ENCODE data around the gene ACOX2.

ACOX2 gene

DNA sequence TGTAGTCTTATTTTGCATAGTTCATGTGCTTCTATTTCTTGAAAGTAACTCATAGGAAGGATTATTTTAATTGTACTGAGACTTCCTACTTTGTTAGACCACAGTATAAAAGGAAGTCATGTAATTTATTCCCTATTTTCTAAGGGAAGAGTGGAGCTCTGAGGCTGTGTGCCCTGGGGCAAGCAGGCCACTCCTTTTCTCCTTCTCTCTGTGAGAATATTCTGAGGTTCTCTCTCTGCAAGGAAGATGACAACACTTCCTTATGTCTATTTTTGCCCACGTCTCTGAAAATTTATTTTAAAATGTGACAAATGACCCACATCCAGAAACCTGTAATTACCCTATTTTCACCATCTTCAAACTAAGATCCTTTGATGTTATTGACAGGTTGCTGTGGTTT is 34.1 kb downstream of the ACOX2 start:
- DNase-seq = no peak

- peak in 1 of 2 experiments; percentile 18 for DNase-seq
Measured at GRCh38 chr3:58497097-58497496, 39.9 kb downstream of the ACOX2 start.

DNA sequence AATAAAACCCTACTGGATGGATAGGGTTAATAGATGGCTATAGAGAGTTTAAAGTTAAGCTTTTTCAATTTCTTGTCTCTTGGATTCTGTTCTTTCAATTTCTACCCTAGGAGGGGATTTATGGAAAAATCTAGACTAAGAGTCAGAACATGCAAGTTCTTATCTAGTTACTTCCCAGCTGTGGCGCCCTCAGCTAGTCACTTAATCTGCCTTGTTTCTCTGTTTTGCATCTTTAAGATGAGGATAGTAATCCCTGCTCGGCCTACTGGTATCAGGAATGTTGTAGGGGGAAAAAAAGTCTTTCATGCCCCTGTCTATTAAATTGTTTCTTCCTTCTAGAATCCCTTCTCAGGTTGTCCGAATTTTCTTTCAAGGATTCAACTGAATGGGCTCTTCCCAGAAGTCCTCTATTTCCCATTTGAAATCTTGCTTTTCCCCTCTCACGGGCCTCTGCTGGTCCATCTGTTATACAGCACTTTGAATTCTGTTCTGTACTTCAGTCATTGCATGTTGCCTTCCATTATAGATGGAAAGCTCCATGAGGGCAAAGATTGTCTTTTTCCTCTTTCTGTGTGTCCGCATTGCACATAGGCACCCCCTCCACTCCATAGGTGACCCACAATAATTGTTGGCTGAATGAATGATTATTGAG is 40.7 kb downstream of the ACOX2 start:
- no peak for DNase-seq

GRCh38 chr3:58495101-58495500 is 41.9 kb downstream of the ACOX2 start:
- no peak for DNase-seq

DNA sequence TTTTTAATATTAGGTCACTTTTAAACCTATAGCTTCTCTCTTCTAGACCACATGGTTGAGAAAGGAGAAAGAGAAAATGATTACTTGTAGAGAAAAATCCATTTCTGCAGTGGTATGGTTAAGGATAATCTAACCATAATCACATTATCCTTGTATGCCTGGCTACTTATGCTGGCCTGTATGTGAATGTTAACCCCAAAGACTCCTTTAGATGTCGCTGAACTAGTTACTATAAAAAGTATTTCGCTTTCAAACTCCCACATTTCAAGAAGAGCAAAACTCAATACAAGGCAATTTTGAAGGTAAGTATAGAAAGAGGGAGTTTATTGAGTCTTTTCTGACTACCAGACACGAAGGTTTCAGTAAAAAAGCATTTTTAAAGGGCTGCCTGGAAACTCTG is 42.9 kb downstream of the ACOX2 start:
- no peak for DNase-seq

DNA sequence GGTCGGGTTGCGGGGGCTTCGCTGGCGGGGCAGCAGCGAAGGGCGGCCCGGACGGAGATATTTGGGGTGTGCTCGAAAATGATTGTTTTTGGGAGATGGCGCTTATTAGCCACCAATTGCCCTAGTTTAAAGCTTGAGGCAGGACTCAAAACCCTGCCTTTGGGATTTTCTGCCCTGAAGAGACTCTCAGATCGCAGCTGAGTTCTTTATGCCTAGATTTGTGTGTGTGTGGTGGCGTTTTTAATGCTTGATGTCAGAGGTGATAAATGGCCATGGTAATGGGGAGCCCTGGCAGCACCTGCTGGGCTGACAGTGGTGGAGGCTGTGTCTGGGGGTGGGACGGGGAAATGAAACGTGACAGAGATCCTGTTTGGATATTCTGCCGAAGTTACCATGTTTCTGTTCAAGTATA is 44.5 kb downstream of the ACOX2 start:
- peak; percentile 3 to 46 for DNase-seq

DNA sequence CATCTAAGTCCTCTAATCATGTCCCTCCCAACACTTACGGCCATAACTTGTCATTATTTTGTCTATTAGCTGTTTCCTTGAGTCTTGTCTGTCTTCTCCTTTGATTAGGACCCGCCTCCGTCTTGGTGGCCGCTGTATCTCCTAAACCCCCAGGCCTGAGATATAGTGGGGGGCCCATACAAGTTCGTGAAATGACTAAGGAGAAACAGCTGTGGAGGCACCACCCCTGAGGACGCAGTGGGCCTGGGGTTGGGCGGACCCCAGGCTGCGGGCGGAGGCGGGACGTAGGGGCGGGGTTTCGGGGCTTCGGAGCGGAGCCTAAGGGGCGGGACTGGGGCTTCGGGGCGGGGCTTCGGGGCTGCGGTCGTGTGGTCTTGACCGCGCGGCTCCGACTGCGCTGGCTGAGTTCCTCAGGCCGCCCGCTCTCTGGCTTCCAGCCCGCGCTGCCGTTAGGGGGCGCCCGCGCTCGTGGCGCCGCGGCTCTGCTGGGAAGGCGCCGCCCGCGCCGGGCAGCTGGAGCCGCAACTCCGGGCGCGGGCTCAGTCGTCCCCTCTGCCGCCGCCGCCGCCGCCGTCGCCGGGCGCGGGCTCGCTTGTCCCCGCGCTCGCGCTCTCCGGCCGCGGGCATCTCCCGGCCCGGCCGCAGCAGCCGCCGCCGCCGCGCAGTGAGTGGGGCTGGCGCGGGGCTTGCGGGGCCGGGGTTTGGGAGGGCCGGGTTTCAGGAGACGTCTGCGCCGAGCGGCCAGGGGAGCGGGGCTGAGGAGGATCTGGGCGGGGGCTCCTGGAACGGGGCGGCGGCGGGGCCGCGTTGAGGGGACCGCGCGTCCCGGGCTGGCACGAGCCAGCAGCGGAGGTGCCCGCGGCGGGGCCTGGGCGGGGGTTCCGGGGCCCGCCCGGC is 45.2 kb downstream of the ACOX2 start, which contains the start of gene KCTD6:
KCTD6 (plus strand) TSS at position 591 of the 897 bp plus-strand sequence. CDS start 6,660 bp downstream, outside the sequence.
- peak; percentile 71 to 87 for DNase-seq

GRCh38 chr3:58490860-58491501 is 46.0 kb downstream of the ACOX2 start:
- no peak for DNase-seq

GRCh38 chr3:58488967-58489366 is 48.0 kb downstream of the ACOX2 start:
- no peak for DNase-seq

DNA sequence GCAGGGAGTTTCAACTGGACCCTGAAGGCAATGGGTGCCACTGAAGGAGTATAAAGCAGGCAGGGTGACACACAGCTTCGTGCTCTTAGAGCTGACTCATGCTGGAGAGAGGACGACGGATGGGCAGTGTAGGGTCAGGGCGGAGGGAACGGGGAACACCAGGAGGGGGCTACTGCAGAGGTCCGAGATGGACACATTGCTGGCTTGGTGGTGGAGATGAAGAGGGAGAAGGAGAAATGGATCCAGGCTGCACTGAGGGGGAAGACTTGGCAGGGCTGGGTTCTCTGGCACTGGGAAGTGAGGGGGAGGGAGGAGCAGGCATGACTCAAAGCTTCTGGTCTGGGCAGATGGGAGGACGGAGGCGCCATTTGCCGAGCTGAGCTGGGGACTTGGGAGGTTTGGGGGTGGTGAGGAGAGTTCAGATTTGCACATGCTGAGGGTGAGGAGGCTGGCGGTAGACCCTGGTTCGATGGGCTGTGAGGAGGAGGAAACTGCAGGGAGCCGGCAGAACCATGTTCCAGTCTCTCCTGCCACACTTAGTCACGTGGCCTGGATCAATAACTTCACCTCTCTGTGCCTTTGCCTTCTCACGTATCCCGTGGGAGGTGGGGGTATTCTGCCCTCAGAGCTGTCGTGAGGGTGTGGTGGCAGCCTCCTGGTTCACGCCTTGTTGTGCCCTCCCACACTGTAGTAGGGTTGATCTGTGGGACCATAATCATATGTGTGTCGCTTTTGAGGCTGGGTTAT is 49.7 kb downstream of the ACOX2 start:
- no peak for DNase-seq

GRCh38 chr3:58485801-58486435 is 51.1 kb downstream of the ACOX2 start:
- DNase-seq = no peak

- no peak for DNase-seq
Measured at GRCh38 chr3:58484722-58485069, 52.3 kb downstream of the ACOX2 start.

DNA sequence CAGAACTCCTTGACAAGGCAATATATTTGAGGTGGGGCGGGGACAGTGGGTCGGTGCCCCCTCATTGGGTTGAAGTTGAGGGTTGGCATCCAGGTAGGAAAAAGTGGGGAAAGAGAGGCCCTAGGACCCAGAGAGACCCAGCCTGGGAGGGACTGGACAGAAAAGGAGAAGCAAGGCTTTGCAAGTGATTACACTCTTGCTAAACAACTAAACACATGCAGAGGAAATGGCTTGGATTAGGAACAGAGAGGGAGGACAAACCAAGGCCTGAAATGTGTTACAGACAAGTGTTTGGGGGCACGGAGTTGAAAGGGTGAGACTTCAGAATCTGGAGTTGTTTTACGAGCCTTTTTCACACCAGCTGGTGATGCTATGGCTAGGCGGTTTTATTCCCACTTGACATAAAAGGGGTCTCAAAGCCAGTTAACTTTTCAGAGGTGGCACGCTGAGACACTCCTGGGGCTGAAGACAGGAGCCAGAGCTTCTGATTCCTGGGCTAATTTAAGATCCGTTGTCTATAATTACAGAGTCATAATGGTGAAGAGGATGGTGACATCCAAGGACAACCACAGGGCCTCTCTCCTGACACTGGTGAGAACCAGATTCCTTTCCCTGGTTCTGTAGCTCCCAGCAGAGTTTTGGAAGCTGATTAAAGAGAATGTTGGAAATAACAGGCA is 52.8 kb downstream of the ACOX2 start:
- no peak for DNase-seq

GRCh38 chr3:58482917-58483636 is 53.9 kb downstream of the ACOX2 start:
- DNase-seq = no peak

GRCh38 chr3:58480309-58480708 is 56.7 kb downstream of the ACOX2 start:
- DNase-seq = no peak

DNA sequence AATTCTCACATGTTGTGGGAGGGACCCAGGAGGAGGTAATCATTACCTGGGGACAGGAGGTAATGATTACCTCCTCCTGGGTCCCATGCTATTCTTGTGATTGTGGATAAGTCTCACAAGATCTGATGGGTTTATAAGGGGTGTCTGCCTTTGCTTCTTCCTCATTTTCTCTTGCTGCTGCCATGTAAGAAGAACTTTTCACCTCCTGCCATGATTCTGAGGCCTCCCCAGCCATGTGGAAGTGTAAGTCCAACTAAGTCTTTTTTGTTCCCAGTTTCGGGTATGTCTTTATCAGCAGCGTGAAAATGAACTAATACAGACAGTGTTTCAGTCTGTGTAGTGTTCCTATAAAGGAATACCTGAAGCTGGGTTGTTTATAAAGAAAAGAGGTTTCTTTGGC is 58.2 kb downstream of the ACOX2 start:
- DNase-seq = no peak

- DNase-seq = no peak
Measured at GRCh38 chr3:58474967-58475578, 61.9 kb downstream of the ACOX2 start.

DNA sequence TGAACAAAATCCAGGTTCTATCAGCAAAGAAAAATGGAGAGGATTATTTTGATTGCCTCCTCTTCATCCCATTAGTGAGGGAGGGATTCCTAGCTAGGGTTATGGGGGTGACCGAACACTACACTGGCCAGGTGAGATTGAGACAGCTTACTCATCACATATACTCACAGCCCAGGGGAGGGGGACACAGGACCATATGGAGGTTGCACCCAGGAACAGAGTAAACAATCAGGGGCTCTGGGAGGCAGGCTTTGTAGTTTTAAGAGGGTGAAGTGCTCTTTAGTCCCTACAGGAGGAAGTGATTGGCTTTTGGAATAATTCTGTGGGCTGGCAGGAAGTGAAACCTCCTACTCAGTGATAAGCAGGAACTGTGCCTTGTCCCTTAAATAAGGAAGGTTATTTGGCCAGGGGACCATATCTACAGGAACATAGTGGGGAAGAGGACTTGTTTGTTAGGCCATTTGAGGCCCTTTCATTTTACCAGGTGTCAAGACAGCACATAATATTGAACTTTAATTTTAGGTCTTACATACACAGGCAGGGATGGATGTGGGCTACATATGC is 62.6 kb downstream of the ACOX2 start:
- DNase-seq = no peak

GRCh38 chr3:58473275-58473674 is 63.7 kb downstream of the ACOX2 start:
- no peak for DNase-seq

Data from NCI-H2081 (cell line).